Measurements from ENCODE around the gene LARGE1.
"Not testable (repeated sequence)": the region's sequence is repeated elsewhere in the genome, so short reads cannot be mapped to it uniquely, and the experiment has no call there.

The LARGE1 gene

DNA sequence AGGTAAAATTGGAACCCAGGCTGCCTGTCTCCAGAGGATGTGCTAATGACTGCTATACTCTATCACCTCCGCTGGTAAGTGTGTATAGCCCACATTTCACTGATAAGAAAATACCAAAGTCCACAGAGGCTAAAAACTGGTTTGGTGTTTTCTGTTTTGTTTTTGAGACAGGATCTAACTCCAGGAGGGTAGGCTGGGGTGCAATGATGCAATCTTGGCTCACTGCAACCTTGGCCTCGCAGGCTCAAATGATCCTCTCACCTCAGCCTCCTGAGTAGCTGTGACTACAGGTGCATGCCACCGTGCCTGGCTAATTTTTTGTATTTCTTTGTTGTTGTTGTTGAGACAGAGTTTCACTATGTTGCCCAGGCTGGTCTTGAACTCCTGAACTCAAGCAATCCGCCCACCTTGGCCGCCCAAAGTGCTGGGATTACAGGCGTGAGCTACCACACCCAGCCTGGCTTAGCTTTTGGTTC is 409.8 kb downstream of the LARGE1 start:
- DNase-seq (ENCODE audit: extremely low read depth in 1 of 2, low read depth in 1 of 2), result no peak

DNA sequence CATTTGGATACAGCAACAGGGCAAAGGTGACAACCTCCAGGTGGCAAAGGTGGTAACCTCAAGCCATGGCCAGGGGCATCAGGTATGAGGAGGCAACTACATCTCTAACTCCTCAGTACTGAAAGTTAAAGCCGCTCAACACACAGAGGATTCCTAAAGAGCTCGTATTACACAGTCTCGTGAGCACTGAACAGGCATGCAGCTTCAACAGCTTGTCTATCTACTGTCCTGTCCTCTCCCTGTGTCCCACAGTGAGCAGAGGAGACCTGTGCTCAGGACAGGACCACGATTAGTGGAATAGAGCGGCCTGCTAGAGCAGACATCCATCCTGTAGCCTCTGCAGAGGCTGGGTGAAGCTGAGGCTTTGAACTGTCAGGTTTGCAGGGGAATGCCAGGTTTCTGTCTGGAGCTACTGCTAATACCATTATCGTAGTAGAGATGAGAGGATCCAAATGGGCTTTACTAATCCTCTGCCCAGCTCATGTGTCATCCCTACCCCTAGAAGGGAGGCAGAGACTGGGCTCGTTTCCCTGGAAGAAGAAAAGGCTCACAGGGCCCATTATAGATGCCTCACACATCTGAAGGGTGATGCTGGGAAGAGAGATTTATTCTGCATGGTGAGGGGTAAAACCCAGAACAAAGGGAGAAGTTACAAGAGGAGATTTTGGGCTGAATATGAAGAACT is 415.2 kb downstream of the LARGE1 start:
- DNase-seq (ENCODE audit: extremely low read depth in 1 of 2, low read depth in 1 of 2), result no peak

DNA sequence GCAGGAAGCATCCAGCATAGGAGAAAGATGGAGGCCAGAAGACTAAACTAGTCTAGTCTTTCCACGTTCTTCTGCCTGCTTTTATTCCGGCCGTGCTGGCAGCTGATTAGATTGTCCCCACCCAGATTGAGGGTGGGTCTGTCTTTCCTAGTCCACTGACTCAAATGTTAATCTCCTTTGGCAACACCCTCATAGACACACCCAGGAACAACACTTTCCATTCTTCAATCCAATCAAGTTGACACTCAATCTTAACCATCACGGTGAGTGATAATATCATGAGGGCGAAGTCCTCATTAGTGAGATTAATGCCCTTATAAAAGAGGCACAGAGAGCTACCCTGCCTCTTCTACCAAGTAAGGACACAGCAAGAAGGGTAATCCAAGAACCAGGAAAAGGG is 424.2 kb downstream of the LARGE1 start:
- no peak for DNase-seq (ENCODE audit: extremely low read depth in 1 of 2, low read depth in 1 of 2)

DNA sequence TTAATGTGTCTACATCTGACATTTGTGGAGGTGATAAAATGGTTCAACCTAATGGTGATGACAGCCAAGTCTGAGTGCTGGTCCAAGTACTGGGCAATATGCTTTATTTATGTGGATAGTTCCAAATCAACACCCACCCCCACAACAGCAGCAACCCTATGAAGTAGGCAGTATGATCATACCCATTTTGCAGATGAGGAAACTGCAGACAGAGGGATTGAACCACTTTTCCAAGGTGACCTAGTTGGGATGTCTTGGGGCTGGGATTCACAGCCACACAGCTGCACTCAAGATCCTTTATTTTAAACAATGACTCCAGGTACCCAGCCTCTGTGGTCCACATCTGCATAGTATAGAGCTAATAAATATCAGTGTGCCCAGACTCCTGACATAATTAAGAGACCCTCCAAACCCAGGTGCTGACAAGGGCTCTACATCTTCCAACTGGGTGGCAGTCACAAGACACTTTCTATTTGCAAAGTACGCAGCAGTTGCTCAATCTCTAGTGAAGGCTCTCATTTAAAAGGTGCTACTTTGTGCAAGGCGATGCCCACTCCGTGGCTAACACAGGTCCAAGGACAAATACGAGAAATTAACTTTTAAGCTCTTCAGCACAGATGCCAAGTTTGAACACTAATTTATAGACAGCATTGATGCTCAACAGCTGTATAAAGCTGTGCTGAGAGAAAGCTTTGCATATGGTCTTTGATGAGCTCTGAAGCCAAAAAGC is 426.6 kb downstream of the LARGE1 start:
- no peak for DNase-seq (ENCODE audit: extremely low read depth in 1 of 2, low read depth in 1 of 2)

DNA sequence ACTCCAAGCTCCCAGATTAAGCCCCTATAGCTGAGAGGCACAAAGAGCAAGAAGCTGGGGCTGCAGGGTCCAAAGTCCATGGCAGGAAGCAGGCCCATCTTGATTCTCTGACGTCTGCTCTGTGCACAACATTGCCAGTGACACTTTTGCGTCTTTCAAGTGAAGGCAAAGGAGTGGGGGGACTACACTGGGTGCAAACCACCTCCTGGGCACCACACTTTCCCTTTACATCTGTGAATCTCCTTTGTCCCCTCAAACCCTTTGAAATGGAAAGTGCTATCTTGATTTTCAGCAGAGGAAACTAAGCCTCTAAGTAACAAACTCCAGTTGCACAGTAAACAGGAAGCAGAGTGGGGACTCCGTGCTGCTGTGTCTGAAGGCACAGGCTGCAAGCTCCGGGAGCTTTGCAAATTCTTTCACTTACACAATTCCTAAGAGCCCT is 428.0 kb downstream of the LARGE1 start:
- no peak for DNase-seq (ENCODE audit: extremely low read depth in 1 of 2, low read depth in 1 of 2)

DNA sequence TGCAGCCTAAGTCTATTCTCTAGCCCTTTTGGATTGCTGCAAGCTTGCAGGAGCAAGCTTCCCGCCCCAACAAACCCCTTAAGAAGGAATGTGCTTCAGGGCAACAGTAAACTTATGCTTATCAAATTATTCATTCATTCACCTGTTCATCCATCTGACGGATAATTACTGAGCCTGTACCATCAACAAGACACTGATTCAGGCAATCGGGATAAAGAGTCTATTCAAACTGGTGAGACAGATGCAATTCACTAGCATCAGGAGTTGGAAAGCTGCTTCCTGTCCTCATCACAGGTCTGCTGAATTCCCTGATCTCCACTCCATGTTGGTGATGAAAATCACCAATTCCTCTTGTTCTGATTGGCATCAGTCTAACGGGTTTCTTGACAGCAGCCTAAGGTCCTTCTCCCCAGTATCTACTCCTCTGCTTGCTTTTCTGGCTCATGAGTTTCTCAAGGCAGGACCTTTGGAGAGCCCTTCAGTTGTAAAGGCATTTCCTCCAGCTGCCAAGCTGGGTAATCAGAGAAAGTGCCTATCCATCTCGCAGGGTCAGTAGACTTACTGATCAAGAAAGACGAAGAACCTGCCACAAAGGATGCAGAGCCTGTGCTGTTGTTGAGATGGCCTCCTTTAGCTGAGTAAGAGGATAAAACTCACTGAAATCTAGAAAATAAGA is 433.1 kb downstream of the LARGE1 start:
- DNase-seq (ENCODE audit: extremely low read depth in 1 of 2, low read depth in 1 of 2), result no peak

DNA sequence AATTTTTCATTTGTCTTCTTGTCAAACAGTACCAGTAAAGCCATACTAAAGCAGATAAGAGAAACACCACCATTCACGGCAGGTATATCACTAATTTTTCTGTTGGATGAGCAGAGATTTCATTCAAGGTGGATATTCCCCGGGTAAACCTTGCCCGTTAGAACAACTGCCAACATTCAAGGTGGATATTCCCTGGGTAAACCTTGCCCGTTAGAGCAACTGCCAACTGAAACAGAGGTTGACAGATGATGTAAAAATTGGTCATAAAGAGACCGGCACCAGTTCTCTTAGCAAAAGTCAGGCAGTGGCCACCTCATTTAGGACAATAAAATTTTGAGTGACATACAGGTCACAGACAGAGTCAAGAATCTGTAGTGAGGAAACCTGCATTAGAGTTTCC is 438.7 kb downstream of the LARGE1 start:
- no peak for DNase-seq (ENCODE audit: extremely low read depth in 1 of 2, low read depth in 1 of 2)

DNA sequence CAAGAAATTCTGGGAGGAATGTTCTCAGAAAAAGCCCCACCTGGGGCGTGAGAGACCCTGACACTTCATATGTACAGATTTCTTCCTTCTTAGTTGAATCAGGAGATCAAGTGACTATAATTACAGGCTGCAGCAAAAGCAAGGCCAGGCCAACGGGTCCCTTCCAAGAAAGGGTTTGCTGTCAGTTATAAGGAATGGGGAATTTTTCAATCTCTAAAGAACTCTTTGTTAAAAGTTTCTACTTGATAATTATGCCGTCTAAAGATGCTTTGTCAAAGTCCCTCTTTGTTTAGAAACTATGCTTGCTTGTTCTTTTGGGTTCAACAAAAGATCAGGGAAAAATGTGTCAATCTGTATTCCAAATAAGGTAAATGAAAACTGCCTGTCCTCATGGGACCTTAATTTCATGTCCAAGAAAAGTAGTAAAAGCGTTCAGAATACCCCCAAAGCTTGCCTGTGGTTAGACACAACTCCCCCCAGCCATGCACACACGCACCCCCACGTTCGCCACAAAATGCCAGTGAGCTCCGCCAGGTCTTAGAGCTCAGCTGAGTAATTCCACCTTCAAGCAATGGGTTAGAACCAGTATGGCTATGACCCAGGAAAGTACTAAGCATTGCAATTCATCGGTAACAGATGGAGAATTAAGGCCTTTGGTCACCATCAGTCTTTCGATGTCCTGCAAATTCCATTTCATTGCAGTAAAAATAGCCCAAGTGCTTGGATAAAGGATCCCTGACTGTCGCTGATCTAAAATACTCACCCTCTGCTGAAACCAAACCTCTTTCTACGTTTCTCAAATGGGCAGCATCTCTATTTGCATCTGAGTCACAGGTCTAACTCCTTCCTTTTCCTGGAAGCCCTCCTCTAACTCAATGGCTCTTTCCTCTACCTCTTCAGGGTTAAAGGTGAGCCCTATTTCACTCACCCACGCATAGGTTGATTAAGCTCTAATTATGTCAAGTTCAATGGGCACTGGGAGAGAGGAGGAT is 442.9 kb downstream of the LARGE1 start:
- no peak for DNase-seq (ENCODE audit: extremely low read depth in 1 of 2, low read depth in 1 of 2)

DNA sequence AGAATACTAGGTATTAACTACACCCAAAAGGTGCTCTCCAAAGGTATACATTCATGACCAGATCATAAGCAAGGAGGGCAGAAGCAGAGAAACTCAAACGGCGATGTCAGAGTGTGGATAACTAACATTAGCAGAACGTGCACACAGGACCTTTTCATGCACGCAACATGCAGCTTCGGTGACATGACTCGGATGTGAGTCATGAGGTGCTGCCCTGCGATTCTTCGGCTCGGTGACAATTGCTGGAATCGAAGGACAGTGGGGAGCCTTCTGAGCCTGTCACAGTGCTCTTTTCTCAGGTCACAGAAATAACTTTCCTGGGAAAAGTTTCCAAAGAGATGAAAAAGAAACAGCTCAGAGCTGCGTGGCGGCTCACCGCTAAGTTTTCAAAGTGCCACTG is 443.6 kb downstream of the LARGE1 start:
- DNase-seq (ENCODE audit: extremely low read depth in 1 of 2, low read depth in 1 of 2), result no peak

DNA sequence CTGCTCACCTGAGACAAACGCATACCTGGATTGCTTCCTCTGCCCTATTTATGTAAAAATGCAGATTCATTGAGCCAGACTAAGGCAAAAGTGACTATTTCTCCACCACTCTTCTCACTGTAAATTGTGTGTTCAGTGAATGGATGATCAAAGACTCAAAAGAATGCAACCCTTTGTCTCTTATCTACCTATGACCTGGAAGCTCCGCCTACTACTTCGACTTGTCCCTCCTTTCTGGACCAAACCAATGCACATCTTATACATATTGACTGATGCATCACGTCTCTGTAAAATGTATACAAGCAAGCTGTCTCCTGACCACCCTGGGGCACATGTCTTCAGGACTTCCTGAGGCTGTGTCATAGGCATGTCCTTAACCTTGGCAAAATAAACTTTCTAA is 444.1 kb downstream of the LARGE1 start:
- DNase-seq (ENCODE audit: extremely low read depth in 1 of 2, low read depth in 1 of 2), result no peak

DNA sequence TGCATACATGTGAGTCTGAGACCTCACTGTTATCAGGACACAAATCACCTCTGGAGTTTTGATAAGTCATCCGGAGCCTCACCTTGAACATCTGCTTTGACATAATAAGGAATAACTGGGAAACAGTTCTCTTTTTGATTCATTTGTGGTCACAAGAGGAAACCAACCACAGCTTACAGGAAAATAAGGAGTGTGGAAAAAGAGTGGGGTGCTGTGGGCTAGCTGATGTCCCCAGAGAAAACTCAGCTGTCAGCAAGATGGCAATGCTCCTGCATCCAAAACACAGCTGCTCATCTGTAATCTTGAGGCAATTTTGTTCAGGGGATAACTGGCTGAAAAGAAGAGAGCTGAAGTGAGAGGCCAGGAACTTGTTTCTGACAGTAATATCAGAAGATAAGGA is 445.7 kb downstream of the LARGE1 start:
- no peak for DNase-seq (ENCODE audit: extremely low read depth in 1 of 2, low read depth in 1 of 2)

DNA sequence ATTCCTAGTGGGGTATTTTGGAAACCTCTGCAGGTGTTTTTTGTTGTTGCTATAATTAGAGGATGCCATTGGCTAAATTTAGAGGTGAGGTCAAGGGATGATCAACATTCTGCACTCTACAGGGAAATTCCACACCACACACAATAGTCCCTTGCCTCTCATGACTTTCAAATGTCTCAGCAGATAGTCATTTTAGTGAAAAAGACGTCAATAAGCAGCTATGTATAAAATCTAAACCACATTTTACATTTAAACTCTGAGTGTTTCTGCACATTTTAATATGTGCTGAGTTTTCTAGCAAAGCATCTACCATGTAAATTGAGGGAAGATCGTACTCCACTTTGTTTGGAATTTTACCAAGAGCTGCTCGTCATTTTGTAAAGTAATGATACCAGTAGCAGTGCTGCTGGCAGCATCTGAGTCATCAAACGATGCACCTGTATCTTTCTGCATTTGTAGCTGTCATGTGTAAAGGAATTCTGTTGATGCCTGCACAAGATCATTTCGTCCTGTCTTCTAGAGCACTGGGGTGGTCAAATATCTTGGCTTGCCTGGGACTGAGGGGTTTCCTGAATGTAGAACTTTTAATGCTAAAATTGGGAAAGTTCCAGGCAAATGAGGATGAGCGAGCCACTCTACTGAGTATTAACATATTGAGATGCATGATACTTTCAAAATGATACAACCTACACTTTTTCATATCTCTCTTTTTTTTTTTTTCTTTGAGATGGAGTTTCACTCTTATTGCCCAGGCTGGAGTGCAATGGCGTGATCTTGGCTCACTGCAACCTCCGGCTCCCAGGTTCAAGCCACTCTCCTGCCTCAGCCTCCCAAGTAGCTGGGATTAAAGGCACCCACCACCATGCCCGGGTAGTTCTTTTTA is 447.6 kb downstream of the LARGE1 start:
- no peak for DNase-seq (ENCODE audit: extremely low read depth in 1 of 2, low read depth in 1 of 2)

DNA sequence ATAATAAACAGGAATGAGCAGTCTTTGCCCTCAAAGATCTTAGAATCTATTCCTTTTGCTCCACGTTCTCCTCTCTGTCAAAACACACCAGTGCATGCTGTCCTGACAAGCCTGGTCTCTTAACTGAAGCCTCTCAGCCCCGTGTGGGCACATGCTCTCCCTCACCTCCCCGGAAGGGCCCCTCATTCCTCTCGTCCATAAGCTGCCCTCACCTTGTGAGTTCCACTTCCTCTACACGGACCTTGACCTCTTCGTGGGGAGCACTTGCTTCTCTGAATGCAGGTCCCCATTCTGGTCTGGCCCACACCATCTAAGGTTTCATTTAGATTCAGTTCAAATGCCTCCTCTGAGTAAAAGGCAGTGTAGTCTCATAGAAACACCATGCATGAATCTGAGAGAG is 449.8 kb downstream of the LARGE1 start:
- no peak for DNase-seq (ENCODE audit: extremely low read depth in 1 of 2, low read depth in 1 of 2)

DNA sequence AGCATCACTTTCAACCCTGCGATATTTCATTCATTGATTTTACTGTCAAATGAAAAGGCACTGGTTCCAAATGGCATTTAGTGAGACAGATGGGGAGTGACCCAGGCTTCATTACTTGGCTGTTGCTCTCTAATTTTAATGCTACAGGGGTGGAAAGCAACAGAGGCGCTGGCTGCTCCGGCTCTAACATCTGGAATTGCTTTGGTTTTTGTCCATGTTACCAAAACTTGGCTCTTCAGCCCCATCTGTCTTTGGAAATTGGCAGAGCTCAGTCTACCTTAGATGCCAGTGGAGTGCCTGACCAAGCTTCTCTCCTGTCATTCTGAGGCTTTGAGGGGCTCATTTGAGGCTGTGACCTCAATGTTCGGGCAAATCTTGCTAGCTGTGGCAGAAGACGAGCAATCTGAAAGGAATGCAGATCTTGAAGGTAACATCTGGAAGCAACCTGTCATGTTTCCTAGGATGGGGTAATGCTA is 452.6 kb downstream of the LARGE1 start:
- no peak for DNase-seq (ENCODE audit: extremely low read depth in 1 of 2, low read depth in 1 of 2)

DNA sequence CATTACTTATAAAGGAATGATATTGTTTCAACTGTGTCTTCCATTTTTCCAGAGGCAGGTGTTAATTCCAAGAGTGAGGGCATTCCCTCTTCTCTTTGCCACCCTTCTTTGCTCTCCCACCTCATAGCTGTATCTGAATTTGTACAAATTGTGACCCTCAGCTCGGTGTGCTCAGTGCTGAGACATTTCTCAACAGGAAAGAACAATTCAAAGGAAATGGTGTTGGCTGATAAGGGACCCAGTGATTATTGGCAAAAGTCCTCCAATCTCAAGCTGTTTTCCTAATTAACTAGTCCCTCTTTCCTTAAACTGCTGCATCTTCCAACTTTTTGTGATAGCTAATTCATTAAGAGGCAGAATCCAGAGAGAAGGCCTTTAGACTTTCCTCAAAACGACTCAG is 453.2 kb downstream of the LARGE1 start:
- no peak for DNase-seq (ENCODE audit: extremely low read depth in 1 of 2, low read depth in 1 of 2)

DNA sequence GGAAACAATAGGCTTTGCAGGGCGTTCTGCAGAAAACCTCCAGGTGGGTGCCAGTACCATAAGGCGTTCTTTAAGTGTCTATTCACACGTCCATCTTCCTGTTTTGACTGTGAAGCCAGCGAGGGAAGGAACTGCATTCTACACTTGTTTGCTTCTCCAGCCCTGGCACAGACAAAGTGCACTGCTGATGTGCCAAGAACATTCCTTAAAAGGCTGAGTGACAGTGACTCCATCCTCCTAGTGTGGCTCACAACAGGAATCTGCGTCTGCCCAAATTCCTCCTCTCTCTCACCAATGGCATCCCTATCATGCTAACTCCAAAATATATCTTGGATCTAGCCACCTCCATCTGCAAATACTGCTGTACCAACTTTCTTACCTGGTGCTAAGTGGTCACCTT is 454.7 kb downstream of the LARGE1 start:
- DNase-seq (ENCODE audit: extremely low read depth in 1 of 2, low read depth in 1 of 2), result no peak

DNA sequence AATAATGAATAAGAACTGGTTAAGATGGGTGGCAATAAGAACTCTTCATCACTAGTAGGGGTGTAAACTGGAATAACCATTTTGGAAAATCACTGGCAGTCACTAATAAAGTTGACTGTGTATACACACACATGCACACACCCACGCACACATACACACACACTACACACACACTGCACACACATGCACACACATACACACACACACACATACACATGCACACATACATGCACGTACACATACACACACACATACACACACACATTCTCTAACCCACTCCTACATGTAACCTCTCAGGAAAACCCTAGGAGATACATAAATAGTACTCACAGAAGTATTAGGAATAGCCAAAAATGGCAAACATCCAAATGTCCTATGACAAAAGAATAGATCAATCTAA is 455.6 kb downstream of the LARGE1 start:
- no peak for DNase-seq (ENCODE audit: extremely low read depth in 1 of 2, low read depth in 1 of 2)

DNA sequence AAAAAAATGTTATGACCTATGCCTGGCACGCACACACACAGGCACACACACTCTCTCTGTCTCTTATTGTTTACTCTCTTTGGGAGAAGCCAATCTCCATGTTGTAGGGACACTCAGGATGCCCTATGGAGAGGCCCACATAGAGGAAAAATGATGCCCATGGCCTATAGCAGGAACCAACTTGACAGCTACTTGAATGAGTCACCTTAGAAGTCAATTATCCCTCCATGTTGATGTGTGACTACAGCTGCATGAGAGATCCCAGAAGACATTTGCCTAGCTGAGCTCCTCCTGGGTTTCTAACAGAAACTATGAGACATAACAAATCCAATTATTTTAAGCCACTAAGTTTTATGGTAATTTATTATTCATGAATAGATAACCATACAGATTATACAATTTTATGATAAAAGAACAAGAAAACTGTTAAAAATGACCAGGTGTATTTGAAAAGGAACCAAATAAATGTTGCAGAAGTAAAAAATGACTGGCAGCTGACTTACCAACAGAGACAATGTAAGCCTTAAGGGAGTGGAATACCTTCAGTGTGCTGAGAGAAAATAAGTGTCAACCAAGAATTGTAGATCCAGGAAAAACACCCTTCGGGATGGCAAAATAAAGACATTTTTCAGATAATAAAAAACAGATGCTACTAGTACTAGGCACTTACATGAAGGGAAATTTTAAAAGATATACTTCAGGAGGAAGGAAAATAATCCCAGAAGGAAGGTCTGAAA is 458.4 kb downstream of the LARGE1 start:
- DNase-seq (ENCODE audit: extremely low read depth in 1 of 2, low read depth in 1 of 2), result no peak

DNA sequence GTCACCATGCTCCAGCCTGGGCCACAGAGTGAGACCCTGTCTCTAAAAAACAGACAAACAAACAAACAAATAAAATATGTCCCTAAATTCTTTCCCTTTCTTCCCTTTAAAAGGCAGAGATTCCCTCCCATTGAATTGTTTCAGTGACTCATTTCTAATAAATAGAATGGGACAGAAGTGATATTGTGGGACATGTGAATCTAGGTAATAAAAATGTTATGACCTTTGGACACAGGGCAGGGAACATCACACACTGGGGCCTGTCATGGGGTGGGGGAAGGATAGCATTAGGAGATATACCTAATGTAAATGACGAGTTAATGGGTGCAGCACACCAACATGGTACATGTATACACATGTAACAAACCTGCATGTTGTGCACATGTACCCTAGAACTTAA is 459.0 kb downstream of the LARGE1 start:
- not testable (repeated sequence) for DNase-seq (ENCODE audit: extremely low read depth in 1 of 2, low read depth in 1 of 2)
